ENCODE measurements around the gene PIEZO2. TPM values are rescaled to one million over a fixed set of nuclear protein-coding genes. Genes with fewer than 3 reads are reported as not detected.

Gene PIEZO2
- total RNA-seq, 1 experiment from 2014 or later, result 0.57 TPM

DNA sequence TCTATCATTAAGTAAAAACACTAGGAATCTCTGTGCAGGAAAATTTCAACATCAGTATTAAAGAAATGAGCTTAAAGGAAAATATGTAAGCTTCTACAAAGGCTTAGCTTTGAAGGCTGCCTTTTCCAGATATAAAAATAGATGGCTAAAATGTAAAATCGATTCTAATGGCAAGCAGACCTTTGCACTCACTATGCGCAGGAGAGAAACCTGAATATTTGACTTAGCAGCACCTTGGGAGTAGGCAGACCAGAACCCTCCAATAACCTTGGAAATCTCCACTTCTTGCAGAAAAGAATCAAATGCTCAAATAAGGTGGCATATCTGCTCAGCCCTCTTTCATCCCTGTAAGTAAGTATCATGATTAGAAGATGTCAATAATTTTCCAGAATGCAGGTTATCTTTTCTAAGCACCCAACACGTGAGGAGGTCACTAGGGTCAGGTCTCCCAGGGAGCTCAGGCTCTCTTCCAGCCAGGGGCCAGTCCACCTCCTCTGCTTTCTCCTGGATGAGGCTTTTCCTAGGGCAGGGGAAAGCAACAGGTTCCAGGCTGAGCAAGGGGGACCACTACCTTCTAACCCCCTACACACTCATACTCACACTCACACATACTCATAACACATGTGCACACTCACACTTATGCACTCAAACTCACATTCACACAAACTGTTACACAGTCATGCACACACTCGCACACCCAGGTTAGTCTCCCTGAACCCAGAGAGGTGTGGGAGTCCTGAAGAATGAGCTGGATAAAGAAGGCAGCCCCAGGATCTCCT lies 3.8 kb downstream of the PIEZO2 start:
- no TSS peak for BruUV-seq (replicated peaks)
- Histone ChIP-seq H3K27me3 (ENCODE audit: control insufficient read depth, insufficient read depth, low read length) (peaks cover 3% of the 10 kb centered on the region; the same call in 1 of the 2 replicates), H3K9me3 (ENCODE audit: control insufficient read depth, insufficient read depth, low read depth, low read length) (no peaks in the 10 kb centered on the region), H3K4me1 (ENCODE audit: control insufficient read depth, insufficient read depth, low read length) (no peaks in the 10 kb centered on the region), H3K36me3 (ENCODE audit: control insufficient read depth, insufficient read depth, low read length) (no peaks in the 10 kb centered on the region), H3K27ac (ENCODE audit: low read length) (no peak overlapping the region), H3K4me3 (ENCODE audit: low read depth in 2 of 2, low read length in 2 of 2) (no peak overlapping the region)
- no peak for ATAC-seq
- in situ Hi-C loops (cut with HindIII; ENCODE audit: low pct_unique_long_range_greater_than_20kb, low sequenced_read_pairs), result no loop called here
- DNase-seq (ENCODE audit: low read depth, low spot score), result no peak
- TF ChIP-seq SIN3A (IDR thresholded peaks at IDR 0.05; ENCODE audit: borderline replicate concordance, insufficient read depth, low read depth, low read length) (no peak), TCF7L2 (IDR thresholded peaks at IDR 0.05; ENCODE audit: low read depth, low read length) (no peak), POLR2AphosphoS5 (IDR thresholded peaks at IDR 0.05; ENCODE audit: low read depth, low read length) (no peak)
- TF ChIP-seq, protein P1, sequence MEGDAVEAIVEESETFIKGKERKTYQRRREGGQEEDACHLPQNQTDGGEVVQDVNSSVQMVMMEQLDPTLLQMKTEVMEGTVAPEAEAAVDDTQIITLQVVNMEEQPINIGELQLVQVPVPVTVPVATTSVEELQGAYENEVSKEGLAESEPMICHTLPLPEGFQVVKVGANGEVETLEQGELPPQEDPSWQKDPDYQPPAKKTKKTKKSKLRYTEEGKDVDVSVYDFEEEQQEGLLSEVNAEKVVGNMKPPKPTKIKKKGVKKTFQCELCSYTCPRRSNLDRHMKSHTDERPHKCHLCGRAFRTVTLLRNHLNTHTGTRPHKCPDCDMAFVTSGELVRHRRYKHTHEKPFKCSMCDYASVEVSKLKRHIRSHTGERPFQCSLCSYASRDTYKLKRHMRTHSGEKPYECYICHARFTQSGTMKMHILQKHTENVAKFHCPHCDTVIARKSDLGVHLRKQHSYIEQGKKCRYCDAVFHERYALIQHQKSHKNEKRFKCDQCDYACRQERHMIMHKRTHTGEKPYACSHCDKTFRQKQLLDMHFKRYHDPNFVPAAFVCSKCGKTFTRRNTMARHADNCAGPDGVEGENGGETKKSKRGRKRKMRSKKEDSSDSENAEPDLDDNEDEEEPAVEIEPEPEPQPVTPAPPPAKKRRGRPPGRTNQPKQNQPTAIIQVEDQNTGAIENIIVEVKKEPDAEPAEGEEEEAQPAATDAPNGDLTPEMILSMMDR (IDR thresholded peaks at IDR 0.05), result no peak
- TF ChIP-seq, protein P2, sequence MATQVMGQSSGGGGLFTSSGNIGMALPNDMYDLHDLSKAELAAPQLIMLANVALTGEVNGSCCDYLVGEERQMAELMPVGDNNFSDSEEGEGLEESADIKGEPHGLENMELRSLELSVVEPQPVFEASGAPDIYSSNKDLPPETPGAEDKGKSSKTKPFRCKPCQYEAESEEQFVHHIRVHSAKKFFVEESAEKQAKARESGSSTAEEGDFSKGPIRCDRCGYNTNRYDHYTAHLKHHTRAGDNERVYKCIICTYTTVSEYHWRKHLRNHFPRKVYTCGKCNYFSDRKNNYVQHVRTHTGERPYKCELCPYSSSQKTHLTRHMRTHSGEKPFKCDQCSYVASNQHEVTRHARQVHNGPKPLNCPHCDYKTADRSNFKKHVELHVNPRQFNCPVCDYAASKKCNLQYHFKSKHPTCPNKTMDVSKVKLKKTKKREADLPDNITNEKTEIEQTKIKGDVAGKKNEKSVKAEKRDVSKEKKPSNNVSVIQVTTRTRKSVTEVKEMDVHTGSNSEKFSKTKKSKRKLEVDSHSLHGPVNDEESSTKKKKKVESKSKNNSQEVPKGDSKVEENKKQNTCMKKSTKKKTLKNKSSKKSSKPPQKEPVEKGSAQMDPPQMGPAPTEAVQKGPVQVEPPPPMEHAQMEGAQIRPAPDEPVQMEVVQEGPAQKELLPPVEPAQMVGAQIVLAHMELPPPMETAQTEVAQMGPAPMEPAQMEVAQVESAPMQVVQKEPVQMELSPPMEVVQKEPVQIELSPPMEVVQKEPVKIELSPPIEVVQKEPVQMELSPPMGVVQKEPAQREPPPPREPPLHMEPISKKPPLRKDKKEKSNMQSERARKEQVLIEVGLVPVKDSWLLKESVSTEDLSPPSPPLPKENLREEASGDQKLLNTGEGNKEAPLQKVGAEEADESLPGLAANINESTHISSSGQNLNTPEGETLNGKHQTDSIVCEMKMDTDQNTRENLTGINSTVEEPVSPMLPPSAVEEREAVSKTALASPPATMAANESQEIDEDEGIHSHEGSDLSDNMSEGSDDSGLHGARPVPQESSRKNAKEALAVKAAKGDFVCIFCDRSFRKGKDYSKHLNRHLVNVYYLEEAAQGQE (IDR thresholded peaks at IDR 0.05; ENCODE audit: insufficient read depth in 1 of 2, low read depth in 2 of 2, low read length in 1 of 2), result no peak
- POLR2A ChIA-PET, result no interaction called here
- intact Hi-C loops (cut with micrococcal nuclease; ENCODE audit: unreplicated experiment), result no loop called here
- CTCF ChIA-PET, result no interaction called here

DNA sequence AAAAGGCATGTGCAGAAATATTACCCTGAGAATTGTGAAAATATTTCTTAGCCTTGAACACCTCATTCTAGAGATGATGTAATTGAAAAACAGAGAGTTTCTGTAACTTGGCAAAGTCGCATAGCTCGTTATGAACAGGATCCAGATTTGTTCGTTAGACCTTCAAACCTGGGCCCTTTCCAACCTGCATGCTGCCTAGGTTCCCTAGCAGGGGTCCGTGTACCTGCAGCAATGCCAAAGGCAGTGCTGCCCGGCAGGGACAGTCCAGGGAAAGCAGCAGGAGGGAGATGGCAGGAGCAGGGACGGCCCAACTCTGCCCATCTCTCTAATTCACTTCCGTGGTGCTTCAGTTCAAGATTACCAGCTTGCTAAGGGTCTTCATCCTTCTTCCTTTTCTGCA lies 12.0 kb downstream of the PIEZO2 start:
- intact Hi-C loops (cut with micrococcal nuclease; ENCODE audit: unreplicated experiment) (no loop called here), in situ Hi-C loops (cut with HindIII; ENCODE audit: low pct_unique_long_range_greater_than_20kb, low sequenced_read_pairs) (no loop called here)
- H3K4me1 ChIP-seq (ENCODE audit: control insufficient read depth, insufficient read depth, low read length), result no peaks in the 10 kb centered on the region
- H3K36me3 ChIP-seq (ENCODE audit: control insufficient read depth, insufficient read depth, low read length), result no peaks in the 10 kb centered on the region
- H3K4me3 ChIP-seq (ENCODE audit: low read depth in 2 of 2, low read length in 2 of 2), result no peak overlapping the region
- ATAC-seq (no peak), DNase-seq (ENCODE audit: low read depth, low spot score) (no peak)
- ChIA-PET CTCF (no interaction called here), POLR2A (no interaction called here)
- no peak overlapping the region for H3K27ac ChIP-seq (ENCODE audit: low read length)
- BruUV-seq (replicated peaks), result no TSS peak
- no peaks in the 10 kb centered on the region for H3K9me3 ChIP-seq (ENCODE audit: control insufficient read depth, insufficient read depth, low read depth, low read length)
- TF ChIP-seq, protein P1 (IDR thresholded peaks at IDR 0.05), result no peak
- TF ChIP-seq, protein P2 (IDR thresholded peaks at IDR 0.05; ENCODE audit: insufficient read depth in 1 of 2, low read depth in 2 of 2, low read length in 1 of 2), result no peak
- no peak for TF ChIP-seq TCF7L2 (IDR thresholded peaks at IDR 0.05; ENCODE audit: low read depth, low read length)
- no peak for TF ChIP-seq POLR2AphosphoS5 (IDR thresholded peaks at IDR 0.05; ENCODE audit: low read depth, low read length)
- TF ChIP-seq SIN3A (IDR thresholded peaks at IDR 0.05; ENCODE audit: borderline replicate concordance, insufficient read depth, low read depth, low read length), result no peak
- no peaks in the 10 kb centered on the region for H3K27me3 ChIP-seq (ENCODE audit: control insufficient read depth, insufficient read depth, low read length)

Data from Panc1 (cell line).